NCI-H2227 (cell line): ENCODE data around the gene ACP5.
"Not testable (repeated sequence)": the region's sequence is repeated elsewhere in the genome, so short reads cannot be mapped to it uniquely, and the experiment has no call there.

Experiments
- DNase-seq: peaks from one replicate; lab custom pipeline; 2025; ENCODE audit not compliant: unreplicated experiment; lab: John Stamatoyannopoulos, UW

Gene ACP5

DNA sequence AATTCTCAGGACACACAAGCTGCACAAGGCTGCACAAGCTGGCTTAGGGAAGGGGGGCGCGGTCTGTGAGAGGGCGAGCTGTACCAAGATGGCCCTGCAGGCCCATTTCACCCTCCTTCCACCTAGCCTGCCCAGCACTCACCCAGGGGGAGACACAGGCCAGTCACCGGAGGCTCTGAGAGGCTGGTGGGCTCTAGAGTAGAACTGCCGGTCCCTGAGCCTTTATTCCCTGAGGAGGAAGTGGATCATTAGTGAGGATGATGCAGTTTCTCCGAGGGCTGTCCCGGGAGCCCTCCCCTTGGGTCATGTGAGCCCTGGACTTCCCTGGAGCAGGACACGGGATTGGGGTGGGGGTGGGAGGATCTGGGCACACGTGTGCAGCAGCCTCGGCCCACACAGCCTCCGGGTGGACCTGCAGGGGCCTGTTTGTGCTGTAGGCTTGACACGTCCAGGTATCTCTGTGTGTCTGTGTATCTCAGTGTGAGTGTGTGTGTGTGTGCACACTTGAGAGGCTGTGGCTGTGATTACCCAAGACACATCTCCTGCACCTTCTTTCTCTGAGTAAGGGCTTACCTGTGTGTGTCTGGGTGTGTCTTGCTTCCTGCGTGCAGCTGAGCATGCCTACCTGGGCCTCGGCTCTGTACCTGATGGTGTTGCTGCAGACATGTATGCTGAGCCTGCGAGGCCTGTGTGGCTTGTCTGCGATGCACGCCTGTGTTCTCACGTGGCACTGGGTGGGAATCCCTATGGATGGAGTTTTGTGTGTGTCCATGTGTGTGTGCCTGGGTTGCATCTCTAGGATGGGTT lies at the start of gene ACP5:
ACP5 (minus strand) TSS at position 195 of the 807 bp plus-strand sequence. CDS start 328 bp downstream, outside the sequence.
- DNase-seq, result no peak

DNA sequence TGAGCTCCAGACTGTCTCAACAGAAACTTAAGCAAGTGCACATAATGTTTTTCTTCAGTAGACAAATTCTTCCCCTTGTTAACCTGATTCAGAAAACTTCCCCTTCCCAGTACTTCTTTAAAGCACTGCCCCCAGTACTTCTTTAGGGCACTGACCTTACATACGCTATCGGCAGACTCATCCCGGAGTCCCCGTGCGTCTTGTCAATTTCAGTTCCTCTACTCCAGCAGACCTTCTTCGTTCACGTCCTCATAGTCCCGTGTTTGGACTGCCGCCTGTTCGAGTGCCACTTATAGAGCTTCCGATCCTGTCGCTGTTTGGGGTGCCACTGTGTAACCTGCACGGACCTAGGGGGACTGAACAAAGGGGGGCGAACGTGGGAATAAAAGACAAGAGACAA lies 48.8 kb upstream of the ACP5 start:
- DNase-seq, result no peak

DNA sequence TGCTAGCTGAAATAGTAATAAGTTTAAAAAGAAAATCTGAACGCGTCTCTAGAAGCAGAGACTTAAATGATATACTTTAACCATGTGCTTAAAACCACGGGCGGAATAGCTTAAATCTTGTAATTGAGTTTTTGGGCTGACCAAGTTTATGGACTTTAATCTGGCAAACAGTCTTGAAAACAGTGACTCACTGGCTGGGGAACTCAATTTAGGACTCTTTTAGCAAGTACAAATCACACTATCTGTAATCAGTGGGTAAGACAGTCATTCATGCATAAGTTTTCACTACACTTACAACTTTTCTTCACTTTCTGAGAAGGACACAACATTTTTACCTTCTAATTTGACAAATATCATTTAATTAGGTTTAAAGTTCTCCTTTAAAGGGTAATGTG lies 46.6 kb upstream of the ACP5 start:
- DNase-seq, result no peak

DNA sequence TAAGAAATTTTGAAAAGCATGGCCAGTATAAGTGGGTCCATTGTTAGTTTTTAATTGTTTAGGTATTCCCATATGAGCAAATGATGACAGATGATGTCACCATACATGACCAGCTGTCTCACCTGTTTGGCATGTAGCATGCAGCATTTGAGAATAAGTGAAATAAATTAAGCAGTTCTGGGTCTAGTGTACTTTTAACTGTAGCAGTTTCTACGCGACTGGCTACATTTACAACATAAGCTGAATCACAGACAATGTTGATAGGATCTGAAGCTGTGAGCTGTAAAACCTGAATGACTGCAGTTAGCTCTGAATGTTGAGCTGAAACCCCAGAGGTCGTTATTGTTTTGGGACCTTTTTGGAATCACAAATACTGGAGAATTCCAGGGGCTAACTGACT lies 45.0 kb upstream of the ACP5 start:
- DNase-seq, result not testable (repeated sequence)

DNA sequence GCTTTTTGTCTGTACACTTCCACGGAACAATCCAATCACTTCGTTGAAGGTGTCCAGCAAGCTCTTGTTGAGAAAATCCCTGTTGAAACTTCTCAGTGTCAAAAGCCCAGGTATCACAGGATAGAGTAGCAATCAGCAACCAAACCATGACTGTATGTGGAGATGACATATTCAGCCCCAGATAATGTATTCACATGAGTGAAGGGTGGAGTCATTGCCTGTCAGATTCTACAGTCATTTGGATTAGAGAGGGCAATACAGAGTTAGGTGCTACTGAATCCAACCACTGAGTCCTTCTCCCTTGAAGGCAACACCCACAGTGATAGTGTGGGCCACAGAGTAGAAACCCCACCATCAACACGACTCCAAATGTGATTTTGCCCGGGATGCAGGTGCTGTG lies 43.1 kb upstream of the ACP5 start:
- no peak for DNase-seq

DNA sequence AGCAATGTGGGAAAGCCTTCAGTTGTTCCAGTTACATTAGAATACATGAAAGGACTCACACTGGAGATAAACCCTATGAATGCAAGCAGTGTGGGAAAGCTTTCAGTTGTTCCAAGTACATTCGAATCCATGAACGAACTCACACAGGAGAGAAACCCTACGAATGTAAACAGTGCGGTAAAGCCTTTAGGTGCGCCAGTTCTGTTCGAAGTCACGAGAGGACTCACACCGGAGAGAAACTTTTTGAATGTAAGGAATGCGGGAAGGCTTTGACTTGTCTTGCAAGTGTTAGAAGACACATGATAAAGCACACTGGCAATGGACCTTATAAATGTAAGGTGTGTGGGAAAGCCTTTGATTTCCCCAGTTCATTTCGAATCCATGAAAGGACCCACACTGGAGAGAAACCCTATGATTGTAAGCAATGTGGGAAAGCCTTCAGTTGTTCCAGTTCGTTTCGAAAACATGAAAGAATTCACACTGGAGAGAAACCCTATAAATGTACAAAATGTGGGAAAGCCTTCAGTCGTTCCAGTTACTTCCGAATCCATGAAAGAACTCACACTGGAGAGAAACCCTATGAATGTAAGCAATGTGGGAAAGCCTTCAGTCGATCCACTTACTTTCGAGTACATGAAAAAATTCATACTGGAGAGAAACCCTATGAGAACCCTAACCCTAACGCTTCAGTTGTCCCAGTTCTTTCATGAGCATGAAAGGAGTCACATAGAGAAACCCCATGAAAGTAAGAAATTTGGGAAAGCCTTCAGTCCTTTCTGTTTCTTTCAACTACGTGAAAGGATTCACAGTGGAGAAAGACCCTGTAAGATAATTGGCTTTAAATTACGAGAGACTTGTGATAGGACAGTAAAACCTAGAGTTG lies 40.0 kb upstream of the ACP5 start:
- no peak for DNase-seq

DNA sequence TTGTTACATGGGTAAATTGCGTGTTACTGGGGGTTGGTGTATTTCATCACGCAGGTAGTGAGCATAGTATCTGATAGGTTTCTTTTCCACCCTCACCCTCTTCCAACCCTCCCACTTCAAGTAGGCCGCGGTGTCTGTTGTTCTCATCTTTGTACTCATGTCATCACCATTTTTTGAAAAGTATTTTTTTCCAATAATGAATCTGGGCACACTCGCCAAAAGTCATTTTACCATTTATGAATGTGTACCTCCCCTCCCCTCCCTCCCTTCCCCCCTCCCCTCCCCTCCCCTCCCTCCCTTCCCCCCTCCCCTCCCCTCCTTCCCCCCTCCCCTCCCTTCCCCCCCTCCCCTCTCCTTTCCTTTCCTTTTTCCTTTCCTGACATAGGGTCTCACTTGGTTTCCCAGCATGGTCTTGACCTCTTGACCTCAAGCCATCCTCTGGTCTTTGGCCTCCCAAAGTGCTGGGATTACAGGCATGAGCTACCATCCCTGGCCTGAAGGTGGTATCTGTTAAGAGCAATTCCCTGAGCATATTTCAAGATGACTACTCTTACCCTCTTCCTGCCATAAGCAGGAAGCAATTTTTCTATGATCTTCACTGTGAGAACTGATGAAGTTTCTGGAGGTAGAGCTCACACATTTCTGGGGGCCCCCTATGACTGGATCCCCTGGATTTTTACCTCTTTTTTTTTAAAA lies 35.5 kb upstream of the ACP5 start:
- DNase-seq, result no peak

DNA sequence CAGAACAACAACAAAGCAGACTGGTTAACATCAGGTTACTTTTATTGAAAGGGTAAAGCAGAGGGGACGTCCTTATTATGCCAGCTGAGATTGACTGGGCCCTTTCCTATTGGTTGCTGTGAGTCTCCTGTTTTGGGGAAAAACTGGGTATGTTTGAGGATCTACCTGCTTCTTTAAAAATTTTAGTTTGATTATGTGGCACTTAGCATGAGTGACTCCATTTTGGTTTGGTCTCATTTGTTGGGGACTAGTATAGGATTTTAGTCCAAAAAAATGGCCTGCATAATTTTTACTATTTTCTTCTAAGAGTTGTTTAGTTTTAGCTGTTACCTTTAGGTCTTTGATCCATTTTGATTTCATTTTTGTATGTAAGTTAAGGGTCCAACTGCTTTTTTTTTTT lies 34.3 kb upstream of the ACP5 start:
- no peak for DNase-seq

DNA sequence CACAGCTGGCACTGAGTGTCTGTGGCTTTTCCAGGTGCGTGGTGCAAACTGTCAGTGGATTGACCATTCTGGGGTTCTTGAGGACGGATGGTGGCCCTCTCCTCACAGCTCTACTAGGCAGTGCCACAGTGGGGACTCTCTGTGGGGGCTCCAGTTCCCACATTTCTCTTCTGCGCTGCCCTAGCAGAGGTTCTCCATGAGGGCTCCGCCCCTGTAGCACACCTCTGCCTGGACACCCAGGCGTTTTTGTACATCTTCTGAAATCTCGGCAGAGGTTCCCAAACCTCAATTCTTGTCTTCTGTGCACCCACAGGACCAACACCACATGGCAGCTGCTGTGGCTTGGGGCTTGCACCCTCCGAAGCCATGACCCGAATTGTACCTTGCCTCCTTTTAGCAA lies 29.0 kb upstream of the ACP5 start:
- DNase-seq, result no peak

DNA sequence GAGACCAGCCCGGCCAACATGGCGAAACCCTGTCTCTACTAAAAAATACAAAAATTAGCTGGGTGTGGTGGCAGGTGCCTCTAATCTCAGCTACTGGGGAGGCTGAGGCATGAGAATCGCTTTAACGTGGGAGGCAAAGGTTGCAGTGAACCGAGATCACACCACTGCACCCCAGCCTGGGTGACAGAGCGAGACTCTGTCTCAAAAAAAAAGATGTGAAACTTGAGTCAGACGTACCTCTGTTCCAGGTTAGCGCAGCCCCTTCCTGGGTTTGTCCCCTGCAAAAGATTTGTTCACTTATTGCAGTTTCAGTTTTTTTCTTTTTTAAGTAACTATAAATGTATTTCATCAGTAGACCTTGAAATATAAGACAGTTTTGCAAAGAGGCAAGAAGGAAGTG lies 22.3 kb upstream of the ACP5 start:
- DNase-seq, result not testable (repeated sequence)

DNA sequence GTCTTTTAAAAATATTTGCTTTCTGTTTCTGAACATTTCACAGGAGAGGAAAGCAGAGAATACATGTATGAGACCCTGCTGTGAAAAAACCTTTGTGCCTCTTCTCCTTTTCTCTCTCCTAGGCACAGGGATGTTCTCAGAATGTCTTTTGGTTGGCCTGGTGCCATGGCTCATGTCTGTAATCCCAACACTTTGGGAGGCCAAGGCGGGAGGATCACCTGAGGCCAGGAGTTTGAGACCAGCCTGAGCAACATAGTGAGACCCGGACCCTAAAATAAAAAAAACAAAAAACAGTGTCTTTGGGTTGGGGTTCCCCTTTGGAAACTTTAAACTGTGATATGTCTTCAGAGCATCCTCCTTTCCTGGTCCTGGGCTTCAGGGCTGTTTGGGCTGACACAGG lies 21.3 kb upstream of the ACP5 start:
- no peak for DNase-seq

DNA sequence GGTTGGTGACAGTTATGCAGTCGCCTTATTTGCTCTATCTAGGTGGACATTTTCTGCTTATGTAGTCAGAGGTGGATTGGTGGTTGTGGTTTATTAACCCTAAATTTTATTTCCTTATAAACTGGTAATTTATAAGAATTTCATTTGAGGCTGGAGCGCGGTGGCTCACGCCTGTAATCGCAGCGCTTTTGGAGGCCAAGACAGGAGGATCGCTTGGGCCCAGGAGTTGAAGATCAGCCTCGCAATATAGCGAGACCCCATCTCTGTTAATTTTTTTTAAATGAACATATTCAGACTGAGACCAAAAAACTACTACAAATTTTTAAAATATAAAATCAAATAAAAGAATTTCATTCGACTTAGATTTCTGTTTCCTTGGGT lies 20.6 kb upstream of the ACP5 start:
- peak; percentile 31 for DNase-seq

DNA sequence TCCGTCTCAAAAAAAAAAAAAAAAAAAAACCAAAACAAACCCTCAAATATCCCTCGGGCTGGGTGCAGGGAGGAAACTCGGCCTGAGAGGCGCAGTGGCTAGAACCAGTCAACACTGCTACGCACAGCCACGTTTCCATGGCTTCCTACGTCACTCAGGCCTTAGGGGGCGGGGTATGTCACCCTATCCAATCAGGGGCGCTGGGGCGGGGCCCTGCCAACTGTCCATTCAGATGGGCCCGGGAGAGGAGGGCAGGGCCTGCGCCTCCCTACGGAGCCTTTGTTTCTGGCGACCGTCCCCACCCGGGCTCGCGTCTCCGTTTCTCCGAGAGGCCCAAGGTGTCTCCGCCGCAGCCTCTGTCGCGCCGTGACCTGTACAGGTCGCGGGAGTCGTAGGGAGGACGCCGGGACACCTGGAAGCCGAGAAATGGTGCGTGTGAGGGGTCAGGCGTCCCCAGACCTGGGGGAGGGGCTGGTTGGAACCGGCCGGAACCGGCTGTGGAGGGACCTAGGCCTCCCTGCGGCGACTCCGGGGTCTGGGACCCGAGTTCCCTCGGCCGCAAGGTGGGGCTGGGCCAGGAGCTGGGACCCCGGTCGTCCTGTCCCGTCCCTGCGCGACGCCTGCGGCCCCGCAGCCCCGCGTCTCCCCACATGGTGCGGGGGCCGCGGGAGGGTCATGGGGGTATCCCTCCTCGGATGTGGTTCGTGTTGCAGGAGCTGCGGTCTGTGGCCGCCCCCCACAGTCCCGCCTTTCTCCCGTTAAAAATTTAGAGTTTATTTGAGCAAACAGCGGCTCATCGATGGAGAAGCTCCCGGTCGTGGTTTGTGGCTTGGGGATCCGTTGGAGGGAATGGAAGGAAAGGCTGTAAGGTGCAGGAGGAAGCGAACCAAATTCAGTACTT lies 20.0 kb upstream of the ACP5 start, which contains the start of gene ZNF627:
ZNF627 (plus strand) TSS at position 282 of the 901 bp plus-strand sequence; CDS start at position 427, 145 bp downstream.
- DNase-seq, result peak; percentile 94

DNA sequence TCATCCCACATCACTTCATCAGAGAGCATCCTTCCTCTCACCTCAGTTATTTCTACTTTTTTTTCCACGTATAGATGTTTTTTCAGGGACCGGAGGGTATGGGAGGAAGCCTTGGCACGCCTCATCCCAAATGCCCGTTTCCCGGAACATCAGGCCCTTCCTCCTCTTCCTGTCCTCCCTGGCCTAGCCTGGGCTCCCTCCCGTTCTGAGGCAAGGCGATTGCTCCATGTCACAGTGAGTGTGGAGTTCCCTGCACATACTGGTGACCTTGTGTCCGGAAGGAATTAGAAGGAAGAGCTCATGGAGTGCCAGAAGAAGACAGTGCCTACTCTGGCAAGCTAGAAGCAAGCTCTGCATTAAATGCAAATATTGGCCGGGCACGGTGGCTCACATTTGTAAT lies 18.7 kb upstream of the ACP5 start:
- no peak for DNase-seq

DNA sequence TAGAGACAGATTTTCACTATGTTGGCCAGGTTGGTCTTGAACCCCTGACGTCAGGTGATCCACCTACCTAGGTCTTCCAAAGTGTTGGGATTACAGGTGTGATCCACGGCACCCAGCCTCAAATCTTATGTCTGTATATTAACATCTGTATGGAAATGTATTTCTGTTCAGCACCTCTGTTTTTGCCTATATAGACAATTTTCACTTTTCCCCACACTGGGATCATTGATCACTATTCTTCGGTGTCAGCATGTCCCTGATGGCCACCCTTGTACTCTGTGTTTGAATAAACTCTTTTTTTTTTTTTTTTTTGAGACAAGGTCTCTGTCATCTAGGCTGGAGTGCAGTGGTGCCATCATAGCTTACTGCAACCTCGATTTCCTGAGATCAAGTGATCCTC lies 16.6 kb upstream of the ACP5 start:
- no peak for DNase-seq

DNA sequence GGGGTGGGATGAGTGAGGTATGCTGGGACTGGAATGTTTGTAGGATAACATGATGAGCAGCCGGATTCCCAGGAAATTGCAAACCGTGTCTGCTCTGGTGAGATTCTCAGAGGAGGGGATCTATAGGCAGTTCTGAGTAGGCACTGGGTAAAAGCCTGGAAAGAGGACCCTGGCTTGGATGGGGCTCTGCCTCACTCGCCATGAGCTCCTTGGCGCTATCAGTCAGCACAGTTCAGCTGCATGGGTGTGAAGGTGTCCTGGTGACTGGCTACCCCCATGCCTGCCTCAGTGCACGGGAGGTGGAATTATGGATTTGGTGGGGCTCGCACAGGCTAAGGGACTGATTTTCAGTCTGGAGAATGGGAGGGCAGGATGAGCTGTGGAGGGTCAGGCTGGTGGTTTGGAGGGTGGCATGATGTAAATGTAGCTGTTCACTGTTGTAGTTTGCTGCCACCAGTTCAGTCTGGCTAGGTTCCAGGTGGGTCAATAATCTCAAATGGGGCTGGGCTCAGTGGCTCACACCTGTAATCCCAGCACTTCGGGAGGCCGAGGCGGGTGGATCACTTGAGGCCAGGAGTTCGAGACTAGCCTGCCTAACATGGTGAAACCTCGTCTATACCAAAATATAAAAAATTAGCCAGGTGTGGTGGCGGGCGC lies 10.7 kb upstream of the ACP5 start:
- DNase-seq, result no peak

DNA sequence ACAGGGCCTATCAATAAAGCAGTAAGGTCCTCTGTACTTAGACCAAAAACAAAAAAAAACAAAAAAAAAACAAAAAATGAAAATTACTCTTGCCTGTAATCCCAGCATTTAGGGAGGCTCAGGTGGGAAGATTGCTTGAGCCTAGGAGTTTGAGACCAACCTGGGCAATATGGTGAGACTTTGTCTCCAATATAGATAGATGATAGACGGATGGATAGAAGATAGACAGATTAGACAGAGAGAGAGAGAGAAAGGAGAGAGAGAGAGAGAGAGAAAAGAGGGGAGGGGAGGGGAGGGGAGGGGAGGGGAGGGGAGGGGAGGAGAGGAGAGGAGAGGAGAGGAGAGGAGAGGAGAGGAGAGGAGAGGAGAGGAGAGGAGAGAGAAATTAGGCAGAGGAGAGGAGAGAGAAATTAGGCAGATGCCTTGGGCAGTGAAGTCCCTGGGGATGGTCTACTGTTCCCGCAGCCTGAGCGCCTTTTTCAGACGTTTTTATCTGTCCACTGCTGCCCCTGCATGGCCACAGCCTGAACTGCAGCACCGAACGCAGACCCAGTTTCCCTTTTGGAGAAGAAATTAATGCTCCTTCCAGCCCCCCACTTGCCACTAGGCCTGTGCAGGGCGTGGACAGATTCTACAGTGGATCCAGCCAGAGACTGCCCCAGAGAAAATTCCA lies 10.0 kb upstream of the ACP5 start:
- DNase-seq, result peak; percentile 63

DNA sequence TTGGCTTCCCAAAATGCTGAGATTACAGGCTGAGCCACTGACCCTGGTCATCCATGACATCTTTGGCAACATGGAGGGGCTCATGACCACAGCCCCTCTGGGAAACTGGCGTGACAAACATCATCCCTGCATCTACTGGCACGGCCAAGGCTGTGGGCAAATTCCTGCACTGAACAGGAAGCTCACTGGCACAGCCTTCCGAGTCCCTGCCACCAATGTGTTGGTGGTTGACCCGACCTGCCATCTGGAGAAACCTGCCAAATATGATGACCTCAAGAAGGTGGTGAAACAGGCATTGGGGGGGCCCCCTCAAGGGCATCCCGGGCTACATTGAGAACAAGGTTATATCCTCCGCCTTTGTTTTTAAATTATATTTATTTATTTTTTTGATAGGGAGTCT lies 8.9 kb upstream of the ACP5 start:
- no peak for DNase-seq

DNA sequence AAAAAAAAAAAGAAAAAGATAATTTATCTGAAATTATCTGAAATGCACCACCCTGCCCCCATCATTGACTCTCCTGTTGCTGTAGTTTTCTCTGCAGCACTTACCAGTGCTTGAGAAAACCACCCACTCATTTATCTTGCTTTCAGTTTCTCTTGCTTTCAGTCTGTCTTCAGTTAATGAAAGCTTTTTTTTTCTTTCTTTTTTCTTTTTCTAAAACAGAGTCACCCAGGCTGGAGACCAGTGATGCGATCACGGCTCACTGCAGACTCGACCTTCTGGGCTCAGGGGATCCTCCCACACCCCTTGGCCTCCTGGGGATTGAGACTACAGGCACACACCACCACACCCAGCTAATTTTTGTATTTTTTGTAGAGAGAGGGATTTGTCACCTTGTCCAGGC lies 4.3 kb upstream of the ACP5 start:
- DNase-seq, result peak; percentile 15
